GM18909 (cell line): ENCODE results near the gene OVOL3.
"Not testable (repeated sequence)": the region's sequence is repeated elsewhere in the genome, so short reads cannot be mapped to it uniquely, and the experiment has no call there.

Source experiments
- ATAC-seq: cut with Tn5 transposase; IDR thresholded peaks from one replicate; pipeline ENCODE4 v1.9.1; 2021; ENCODE audit warnings: mild to moderate bottlenecking; ENCODE audit not compliant: unreplicated experiment, poor library complexity

OVOL3 gene

DNA sequence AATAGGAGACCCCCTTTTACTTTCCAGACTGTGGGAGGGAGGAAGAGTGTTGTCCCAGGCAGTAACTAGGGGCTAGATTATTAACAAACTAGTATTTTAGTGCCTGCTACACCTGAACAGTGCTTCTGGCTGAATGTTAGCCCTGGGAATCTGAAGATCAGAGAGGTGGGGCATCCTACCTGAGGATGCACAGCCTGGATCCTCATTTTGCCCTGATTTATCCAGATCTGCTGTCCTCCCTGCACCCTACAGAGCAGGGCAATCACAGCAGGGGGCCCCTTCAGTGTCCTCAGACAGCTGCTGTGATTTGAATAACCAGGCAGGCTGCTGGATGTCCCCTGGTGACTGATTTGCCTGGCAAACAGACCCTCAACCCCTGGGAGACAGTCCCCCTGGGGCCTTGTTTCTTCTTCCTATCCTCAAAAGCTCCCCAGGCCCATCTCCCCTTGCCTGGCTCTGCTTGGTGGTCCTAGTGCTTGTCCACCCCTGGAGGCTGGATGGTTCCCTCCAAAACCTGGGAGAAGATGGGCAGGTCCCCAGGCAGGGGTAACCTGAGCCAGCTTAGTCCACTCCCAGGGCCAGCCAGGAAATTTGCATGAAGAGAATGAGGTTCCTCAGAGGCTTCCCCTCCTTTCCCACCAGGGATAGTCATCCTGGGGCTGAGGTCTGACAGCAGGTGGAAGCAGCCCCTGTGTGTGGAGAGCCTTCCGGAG, at the start of gene OVOL3:
OVOL3 (plus strand) TSS at position 657 of the 713 bp plus-strand sequence. CDS start 60 bp downstream, outside the sequence.
- no peak for ATAC-seq

DNA sequence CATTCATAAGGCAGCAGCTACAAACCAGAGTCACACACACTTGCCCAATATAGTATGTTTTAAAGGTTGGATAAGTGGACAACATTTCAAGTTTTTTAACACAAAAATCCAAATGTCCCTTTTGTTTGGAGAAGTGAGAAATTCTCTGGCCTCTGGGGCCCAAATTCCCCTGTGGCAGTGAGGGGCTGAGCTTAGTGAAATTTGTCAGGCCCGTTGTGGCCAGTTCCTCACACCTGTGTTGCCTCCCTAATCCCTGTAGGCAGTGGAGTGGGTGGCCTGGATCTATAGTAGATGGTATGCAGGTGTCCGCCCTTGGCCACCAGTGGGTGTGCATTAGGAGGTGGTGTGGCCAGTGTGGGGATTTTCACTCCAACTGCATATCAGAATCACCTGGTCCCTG, 49.6 kb upstream of the OVOL3 start:
- ATAC-seq, result no peak

DNA sequence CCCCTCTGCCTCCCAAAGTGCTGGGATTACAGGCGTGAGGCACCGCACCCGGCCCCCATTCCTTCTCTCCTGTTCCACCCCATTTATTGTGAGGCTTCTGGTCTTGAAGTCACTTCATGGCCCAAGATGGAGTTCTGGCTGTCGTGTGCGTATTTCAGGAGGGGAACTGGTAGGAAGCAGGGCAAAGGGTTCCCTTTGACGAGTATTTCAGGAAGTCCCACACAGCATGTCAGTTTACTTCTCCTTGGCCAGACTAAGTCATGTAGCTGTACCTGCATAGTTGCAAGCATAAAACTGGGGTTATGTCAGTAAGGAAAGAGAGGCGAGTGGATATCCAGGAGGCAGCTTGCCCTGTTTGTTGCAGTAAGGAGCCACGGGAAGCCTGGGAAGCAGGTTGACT, 46.1 kb upstream of the OVOL3 start:
- ATAC-seq, result no peak

DNA sequence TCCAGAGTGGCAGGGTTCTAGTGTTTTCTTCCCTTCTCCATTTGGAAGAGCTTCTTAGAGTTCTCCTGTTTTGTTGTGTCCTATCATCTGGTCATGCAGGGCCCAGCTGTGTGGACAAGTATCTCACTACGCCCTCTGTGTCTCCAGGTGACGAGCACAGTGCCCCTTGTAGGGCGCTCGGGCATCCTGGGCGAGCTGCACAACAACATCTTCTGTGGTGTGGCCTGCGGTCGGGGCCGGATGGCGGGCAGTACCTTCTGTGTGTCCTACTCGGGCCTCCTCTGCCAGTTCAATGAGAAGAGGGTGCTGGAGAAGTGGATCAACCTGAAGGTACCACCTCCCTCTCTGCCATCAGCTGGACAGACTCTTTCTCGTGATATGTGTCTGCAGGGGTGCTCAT, 43.3 kb upstream of the OVOL3 start:
- ATAC-seq, result no peak

DNA sequence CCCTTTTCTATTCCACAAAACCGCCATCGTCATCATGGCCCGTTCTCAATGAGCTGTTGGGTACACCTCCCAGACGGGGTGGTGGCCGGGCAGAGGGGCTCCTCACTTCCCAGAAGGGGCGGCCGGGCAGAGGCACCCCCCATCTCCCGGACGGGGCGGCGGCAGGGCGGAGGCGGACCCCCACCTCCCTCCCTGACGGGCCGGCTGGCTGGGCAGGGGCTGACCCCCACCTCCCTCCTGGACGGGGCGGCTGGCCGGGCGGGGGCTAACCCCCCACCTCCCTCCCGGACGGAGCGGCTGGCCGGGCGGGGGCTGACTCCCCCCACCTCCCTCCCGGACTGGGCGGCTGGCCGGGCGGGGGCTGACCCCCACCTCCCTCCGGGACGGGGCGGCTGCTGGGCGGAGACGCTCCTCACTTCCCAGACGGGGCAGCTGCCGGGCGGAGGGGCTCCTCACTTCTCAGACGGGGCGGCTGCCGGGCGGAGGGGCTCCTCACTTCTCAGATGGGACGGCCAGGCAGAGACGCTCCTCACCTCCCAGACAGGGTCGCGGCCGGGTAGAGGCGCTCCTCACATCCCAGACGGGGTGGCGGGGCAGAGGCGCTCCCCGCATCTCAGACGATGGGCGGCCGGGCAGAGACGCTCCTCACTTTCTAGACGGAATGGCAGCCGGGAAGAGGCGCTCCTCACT, 42.0 kb upstream of the OVOL3 start:
- ATAC-seq, result not testable (repeated sequence)

DNA sequence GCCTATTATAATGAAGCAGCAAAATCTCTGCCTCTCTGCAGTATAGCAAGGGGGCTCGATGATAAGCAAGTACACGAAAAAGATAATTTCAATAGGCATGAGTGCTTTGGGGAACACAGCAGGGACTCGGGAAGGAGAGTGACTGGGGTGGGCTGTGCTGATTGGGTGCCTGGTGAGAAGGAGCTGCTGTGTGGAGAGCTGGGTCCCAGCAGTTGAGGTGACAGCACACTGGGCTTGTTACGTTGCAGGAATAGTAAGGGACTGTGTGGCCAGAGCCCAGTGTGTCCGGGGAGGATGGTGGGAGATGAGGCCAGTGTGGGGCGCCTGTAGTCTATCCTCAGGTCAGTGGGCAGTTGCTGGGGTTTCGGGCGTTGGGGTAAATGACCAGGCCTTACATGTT, 38.9 kb upstream of the OVOL3 start:
- ATAC-seq, result no peak

DNA sequence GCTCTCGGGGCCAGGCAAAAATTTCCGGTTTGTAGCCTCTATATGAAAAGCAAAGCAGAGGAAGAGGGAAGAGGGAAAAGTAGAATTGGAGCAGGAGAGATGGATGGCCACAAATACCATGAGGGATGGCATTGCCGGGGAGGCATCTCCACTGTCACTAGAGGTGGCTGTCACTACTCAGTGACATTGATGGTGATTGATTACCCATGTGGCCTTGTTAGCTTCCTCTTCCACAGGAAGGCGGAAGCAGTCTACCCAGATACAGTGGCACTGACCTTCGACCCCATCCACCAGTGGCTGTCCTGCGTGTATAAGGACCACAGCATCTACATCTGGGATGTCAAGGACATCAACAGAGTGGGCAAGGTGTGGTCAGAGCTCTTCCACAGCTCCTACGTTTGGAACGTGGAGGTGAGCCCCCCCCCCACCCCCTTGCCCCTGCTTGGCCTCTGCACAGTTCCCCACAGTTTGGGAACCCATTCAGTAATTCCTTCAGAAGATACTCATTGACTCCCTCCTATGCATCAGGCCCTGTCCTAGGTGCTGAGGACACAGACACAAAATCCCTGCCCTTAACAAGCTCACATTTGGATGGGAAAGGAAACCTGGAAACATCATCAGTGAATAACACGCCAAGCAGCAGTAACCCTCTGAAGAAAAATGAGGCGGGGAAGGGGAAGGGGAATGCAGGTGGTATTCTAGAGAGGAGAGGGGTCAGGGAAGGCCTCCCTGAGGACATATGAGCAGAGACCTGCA, 37.6 kb upstream of the OVOL3 start:
- no peak for ATAC-seq

DNA sequence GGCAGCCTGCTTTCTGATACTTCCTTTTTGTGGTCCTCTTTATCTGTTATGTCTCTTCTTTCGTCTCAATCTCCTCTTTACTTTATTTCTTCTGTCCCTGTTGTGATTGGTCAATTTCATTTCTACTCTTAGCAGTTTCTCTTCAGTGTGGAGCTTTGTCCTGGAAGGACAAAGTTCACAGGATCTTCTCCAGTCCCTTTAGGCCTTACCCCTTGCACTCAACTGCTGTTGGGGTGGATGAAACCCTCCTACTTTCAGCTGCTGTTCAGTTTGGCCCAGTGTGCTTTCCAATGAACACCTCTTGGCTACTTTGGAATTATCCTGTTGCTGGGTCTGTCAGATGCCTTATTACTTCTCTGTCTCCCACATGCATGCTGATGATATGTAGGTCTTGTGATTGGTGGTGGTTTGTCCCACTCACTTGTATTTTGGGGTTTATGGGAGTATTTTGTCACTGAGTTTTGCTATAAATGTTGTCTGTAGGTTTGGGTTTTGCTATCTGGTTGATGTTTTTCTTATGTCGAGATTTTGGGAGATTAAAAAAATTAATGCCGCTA, 31.5 kb upstream of the OVOL3 start:
- no peak for ATAC-seq

DNA sequence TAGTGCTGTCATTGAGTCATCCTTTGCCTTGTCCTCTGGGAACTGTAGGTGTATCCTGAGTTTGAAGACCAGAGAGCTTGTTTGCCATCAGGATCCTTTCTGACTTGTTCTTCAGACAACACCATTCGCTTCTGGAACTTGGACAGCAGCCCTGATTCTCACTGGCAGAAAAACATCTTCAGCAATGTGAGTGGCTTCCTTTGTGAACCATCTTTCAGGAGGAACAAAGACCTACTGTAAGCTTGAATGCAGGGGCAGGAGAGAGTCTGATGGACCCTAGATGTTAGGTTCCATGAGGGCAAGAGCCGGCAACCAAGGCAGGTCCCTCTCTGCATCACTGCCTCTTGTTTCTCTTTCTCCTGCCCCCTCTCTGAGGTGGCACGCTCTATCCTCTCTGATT, 29.6 kb upstream of the OVOL3 start:
- ATAC-seq, result no peak

DNA sequence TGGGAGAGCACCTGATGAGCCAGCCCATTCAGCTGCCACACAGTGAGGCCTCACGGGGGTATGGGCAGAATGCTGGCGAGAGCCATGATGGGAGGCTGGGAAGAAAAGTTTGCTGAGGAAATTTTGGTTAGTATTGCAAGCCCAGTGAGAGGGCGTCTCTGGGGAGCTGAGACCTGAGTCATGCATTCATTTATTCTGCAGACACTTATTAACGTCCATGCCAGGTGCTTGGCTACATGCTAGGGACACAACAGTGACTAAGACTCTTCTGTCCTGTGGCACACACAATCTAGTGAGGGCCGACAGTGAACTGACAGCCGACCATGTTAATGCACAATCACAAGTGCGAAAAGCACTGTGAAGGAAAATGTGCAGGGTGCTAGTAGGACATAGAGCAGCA, 29.0 kb upstream of the OVOL3 start:
- ATAC-seq, result no peak

DNA sequence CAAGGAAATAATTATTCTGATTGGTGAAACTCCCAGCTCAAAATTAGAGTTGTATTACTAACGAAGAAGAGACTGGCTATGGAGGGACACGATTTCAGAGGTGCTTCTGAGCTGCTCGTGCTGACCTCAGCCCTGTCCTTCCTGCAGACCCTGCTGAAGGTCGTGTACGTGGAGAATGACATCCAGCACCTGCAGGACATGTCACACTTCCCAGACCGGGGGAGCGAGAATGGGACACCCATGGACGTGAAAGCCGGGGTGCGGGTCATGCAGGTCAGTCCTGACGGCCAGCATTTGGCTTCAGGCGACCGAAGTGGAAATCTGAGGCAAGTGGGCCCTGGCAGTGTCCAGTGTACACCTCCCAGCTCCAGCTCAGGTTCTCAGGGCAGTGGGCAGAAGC, 28.0 kb upstream of the OVOL3 start:
- ATAC-seq, result no peak

DNA sequence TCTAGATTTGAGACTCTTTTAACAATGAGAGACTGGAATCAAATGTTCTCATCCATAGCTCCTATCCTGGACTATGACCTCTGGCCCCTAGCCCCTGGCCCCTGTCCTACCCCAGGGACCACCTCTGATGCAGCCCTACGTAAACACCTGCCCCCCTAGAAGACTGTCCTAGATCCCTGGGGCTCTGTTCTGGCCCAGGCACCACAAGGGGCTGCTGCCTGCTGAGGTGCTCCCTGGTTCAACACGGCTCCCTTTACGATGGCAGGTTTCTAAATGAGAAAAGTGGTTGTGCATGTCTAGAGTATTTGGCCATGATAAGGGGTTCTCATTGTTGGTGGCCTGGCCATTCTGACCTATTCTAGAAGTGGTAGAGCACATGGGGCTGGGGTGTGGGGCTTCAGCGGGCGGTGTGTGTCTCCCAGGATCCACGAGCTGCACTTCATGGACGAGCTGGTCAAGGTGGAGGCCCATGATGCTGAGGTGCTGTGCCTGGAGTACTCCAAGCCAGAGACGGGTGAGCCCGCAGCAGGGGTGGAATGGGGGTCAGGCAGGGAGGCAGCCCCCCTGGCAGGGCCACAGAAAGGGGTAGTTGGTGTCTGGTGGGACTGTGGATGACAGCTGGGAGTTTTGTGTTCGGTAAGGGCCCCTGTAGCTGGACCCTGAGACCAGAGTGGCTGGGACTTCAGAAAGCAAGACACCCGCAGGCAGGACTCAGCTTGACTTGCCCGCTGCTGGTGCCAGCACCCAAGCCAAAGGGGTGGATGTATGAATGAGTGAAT, 26.5 kb upstream of the OVOL3 start:
- ATAC-seq, result no peak

DNA sequence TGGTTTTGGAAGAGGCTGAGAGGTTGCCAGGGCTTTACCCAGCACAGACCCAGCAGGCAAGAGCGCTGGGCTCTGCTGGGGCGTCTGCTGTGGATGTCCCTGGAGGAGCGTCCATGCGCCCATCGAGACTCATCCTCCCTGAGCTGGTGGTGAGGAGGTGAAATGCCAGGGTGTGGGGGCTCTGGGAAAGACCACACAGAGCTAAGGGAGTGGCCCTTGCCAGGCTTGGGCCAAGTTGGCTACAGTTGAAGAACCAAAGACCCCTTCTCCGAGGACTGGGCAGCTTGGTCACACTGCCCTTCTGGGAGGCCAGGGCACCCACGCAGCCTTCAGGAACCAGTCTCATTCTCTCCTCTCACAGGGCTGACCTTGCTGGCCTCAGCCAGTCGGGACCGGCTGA, 24.6 kb upstream of the OVOL3 start:
- no peak for ATAC-seq

DNA sequence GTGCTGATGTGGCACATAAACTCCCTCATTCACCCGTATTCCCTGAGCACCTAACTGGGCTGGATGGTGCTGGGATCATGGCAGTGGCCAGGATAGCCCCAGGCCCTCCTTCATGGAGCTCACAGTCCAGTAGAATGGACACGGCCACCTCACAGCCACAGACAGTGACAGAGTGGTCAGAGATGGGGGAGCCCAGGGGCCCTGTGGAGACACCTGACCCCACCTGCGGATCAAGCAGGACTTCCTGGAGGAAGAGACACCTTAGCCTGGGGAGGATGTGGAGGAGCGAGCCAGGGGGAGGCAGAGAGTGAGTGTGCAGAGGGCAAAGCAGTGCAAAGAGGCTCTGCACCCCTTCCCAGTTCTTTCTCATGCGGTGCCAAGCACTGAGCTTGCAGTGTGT, 21.1 kb upstream of the OVOL3 start:
- no peak for ATAC-seq

DNA sequence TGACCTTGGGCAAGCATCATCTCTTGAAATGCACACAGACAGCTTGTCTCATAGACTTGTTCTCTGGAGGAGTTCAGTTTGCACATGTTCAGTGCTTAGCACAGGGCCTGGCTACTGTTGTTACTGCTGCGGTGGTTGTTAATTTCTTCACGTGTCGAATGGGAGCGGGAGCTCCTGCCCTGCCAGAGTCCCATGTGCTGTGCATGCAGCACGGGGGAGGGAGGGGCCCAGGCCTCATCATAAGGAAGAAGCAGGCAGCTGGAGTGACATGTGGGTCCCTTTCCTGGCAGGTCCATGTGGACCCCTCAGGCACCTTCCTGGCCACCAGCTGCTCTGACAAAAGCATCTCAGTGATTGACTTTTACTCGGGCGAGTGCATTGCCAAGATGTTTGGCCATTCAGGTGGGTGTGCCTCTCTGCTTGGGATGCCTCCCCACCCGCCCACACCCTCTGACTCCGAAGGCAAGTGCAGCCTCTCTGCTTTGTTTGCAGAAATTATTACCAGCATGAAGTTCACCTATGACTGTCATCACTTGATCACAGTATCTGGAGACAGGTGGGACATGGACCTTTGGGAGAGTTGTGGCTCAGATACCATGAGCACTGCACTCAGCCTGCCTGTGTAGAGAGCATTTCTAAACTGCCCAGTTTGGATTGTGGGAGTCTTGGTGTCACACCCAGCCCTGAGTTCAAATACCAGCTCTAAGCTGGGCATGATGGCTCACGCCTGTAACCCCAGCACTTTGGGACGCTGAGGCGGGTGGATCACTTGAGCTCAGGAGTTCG, 19.8 kb upstream of the OVOL3 start:
- no peak for ATAC-seq

DNA sequence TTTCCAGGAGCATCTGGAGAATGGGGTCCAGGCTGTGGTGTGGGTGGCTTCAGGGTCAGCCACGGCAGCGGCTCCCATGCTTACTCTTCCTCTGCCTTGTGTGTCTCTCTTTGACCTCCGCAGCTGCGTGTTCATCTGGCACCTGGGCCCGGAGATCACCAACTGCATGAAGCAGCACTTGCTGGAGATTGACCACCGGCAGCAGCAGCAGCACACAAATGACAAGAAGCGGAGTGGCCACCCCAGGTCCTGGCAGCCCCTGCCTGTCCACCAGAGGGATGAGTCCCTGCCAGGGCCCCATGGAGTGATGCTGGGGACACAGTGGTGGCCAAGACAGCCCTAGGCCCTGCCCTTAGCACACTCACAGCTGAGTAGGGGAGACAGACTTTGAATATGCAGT, 18.4 kb upstream of the OVOL3 start:
- ATAC-seq, result no peak

DNA sequence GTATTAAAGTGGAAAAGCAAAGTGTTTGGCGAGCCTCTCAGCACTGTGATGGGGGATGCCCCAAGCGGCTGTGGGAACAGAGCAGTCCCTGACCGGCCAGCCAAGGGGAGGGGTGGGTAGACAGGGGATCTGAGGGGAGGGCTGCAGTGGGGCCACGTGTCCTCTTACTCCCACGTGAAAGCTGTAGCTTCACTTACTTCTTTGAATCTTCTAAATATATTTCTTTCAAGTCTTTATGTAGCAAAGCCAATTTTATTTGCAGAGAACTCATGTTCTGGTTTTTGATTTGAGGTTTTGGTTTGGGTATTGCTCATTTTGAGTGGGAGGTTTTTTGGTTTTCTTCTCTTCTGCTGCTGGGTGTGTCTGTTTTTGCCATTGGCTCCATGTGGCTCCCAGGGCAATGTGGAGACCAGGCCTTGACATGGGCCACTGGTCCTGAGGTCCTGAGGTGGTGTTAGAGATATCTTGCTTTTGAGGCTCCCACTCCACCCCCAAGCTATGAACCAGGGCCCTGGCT, 17.7 kb upstream of the OVOL3 start:
- ATAC-seq, result no peak

DNA sequence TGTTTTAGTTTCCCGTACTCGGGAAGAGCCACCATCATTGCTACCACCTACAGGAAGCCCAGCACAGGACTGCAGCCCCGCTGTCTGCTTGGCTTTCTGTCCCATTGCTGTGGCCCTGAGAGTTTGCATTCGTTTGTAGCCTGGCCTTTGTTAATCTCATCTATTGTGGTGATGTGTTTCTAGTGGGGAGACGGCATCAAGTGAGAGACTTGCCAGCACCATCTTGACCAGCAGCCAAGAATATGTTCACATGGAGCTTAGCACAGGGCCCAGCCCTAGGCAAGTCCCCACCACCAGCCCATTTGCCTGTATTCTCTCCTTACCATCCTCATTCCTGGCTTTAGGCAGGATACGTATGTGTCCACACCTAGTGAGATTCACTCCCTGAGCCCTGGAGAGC, 17.3 kb upstream of the OVOL3 start:
- no peak for ATAC-seq

DNA sequence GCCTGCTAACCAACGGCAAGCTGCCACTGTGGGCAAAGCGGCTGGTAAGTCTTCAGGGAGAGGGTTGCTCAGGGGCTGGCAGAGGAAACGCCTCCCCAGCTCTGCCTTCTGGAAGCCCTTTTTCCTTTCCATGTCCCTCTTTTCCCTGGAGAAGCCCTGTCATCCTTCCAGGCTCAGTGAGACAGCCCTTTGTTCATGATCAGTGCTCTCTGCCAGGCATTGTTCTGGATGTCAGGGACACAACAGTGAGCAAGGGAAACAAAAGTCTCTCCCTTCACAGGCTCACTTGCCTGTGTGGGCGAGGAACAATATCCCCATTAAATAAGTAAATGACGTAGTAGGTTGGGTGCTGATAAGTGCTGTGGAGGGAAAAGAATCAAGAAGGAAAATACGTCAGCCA, 13.9 kb upstream of the OVOL3 start:
- no peak for ATAC-seq
